GM21528 (cell line): ENCODE results near the gene MT1F.
"Not testable (repeated sequence)": the region's sequence is repeated elsewhere in the genome, so short reads cannot be mapped to it uniquely, and the experiment has no call there.

Experiments
- ATAC-seq: cut with Tn5 transposase; IDR thresholded peaks from one replicate; pipeline ENCODE4 v1.9.1; 2021; ENCODE audit warnings: mild to moderate bottlenecking, moderate library complexity; ENCODE audit not compliant: unreplicated experiment, low FRiP score

MT1F gene

GRCh38 chr16:56669840-56670619 lies 12.3 kb downstream of the MT1F start:
- no peak for ATAC-seq

- ATAC-seq: no peak
Observed at GRCh38 chr16:56670620-56670934, 12.8 kb downstream of the MT1F start.

- ATAC-seq: not testable (repeated sequence)
Observed at GRCh38 chr16:56671691-56672090, 13.9 kb downstream of the MT1F start.

- ATAC-seq: not testable (repeated sequence)
Observed at GRCh38 chr16:56672171-56672570, 14.4 kb downstream of the MT1F start.

GRCh38 chr16:56672761-56673536 lies 15.2 kb downstream of the MT1F start:
- ATAC-seq: no peak

- ATAC-seq: no peak
Observed at GRCh38 chr16:56673921-56674320, 16.2 kb downstream of the MT1F start.

- not testable (repeated sequence) for ATAC-seq
Observed at GRCh38 chr16:56674570-56674969, 16.8 kb downstream of the MT1F start.

- no peak for ATAC-seq
Observed at GRCh38 chr16:56675685-56676210, 18.0 kb downstream of the MT1F start.

- ATAC-seq: no peak
Observed at GRCh38 chr16:56677474-56677873, 19.7 kb downstream of the MT1F start.

GRCh38 chr16:56679078-56679730 lies 21.4 kb downstream of the MT1F start:
- ATAC-seq: no peak

- ATAC-seq: no peak
Observed at GRCh38 chr16:56679818-56680217, 22.1 kb downstream of the MT1F start.

- ATAC-seq: peak; percentile 98
Observed at GRCh38 chr16:56681939-56682702, 24.4 kb downstream of the MT1F start, which contains the start of gene MT1X. Gene MT1X (plus strand): TSS chr16:56682470. CDS start chr16:56682541, 71 bp downstream.

GRCh38 chr16:56682703-56683397 lies 25.1 kb downstream of the MT1F start:
- ATAC-seq: peak; percentile 16

- ATAC-seq: no peak
Observed at GRCh38 chr16:56683424-56684172, 25.8 kb downstream of the MT1F start.

- ATAC-seq: no peak
Observed at GRCh38 chr16:56684256-56684925, 26.6 kb downstream of the MT1F start.

- no peak for ATAC-seq
Observed at GRCh38 chr16:56684926-56685590, 27.3 kb downstream of the MT1F start.

GRCh38 chr16:56686758-56687157 lies 29.0 kb downstream of the MT1F start:
- no peak for ATAC-seq

- ATAC-seq: no peak
Observed at GRCh38 chr16:56688762-56689161, 31.0 kb downstream of the MT1F start.
